Measurements from ENCODE around the gene LRRC7.
"Not testable (repeated sequence)": the region's sequence is repeated elsewhere in the genome, so short reads cannot be mapped to it uniquely, and the experiment has no call there.

LRRC7 gene

GRCh38 chr1:70045581-70045980 lies 477.9 kb downstream of the LRRC7 start:
- not testable (repeated sequence) for DNase-seq

- no peak for DNase-seq
These were observed 480.8 kb downstream of the LRRC7 start for GRCh38 chr1:70048336-70049094.

- no peak for DNase-seq
These were observed 484.2 kb downstream of the LRRC7 start for GRCh38 chr1:70051926-70052325.

DNA sequence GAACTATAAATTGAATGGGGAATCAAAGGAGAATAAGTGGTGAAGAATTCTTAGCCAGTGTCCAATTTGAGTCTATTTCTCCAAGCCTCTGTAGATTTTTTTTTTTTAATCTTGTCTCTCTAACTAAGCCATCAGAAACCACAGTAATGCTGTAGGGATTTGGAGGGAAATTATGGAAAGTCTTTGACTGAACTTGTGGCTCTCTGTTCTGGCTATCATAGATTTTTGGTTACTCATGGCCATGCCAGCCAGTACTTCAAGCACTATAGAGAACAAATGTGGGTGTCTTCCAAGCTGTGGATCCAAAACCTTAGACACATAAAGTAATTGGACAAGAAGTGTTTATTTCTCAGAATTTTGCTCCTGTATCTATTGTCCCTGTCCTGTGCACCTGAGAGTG lies 489.8 kb downstream of the LRRC7 start:
- DNase-seq: no peak

DNA sequence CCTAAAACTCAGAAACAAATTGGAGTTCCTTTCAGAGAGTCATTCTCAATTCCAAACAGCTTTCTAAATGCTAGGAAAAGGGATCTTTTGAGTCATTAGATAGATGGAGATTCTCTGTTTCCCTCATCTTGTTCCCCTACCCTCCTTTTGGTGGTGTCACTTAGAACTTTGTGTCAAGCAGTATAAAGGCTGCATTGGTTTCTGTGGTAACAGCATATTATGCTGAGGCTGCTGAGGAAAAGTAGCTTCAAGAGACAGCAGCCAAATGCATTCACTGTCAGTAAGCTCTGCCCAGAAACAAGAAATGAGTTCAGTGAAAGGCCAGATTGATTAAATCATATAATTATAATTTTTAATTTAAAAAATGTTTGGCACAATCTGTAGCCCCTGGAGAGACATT lies 493.5 kb downstream of the LRRC7 start:
- no peak for DNase-seq

DNA sequence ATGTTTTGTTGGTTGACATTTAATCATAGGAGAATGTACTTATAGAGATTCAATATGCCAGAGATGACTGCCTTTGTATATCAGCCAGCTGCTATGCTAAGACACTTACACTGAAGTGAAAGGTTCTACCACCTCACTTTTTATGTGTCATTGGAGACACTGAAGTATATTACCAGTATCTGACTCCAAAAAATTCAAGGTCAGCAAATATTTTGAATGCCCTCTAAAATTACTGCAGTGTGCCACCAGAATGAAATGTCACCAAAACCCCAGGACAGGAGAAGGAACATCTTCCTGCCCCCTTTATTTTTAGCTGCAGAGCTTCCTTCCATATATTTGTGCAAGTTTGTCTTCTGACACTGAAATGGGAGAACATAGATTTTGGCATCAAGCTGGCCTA lies 496.1 kb downstream of the LRRC7 start:
- DNase-seq: no peak

DNA sequence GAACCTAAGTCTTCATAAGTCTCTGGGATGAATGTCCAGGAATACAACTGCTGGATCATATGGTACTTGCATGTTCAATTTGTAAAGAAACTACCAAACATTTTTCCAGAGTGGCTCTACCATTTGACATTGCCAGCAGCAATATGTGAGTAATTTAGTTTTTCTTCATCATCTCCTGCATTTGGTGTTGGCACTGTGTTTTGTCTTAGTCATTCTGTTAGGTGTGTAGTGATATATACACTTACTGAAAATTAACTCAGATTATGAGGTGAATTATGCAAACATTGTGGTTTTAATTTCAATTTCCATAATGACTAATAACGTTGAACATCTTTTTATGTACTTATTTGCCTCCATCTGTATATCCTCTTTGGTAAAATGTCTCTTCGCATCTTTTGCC lies 499.0 kb downstream of the LRRC7 start:
- DNase-seq: peak in 1 of 5 donors; percentile 11

DNA sequence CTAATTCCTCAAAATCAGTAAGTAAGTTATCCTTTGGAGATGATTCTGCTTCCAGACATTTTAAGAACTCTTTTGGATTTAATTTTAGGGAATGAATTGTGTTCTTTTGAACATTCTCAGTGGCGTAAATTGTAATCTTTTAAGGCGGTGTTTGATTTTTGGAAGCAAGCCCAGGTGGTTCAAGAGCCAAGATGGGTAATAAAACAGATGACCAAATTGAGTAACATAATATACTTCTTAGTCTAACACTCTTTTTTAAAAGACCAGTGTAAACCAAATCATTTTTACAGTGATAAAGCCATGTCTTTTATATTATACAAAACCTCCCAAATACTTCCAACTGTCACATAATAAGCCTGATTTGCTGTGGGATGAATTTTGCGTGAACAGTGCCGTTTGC lies 503.9 kb downstream of the LRRC7 start:
- DNase-seq: no peak

- peak in 1 of 5 donors; percentile 3 for DNase-seq
These were observed 504.6 kb downstream of the LRRC7 start for GRCh38 chr1:70072231-70072751.

GRCh38 chr1:70075761-70076160 lies 508.0 kb downstream of the LRRC7 start:
- no peak for DNase-seq

GRCh38 chr1:70077066-70077465 lies 509.3 kb downstream of the LRRC7 start:
- DNase-seq: no peak

DNA sequence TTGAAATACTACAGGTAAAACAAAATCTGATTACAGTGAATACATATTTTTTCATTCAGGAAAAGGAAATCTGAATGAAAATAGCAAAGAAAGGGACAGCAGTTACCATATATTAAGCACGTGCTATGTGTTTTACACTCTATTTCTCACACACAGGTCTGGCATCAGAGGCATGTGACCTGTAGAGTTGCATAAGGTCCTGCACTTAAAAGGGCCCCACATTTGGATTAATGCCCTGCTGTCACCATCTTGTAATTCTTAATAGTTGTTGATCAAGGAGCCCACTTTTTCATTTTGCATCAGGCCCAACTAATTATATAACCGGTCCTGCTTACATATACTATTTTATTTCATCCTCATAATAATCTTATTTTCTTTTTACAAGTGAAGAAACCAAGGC lies 511.8 kb downstream of the LRRC7 start:
- no peak for DNase-seq

DNA sequence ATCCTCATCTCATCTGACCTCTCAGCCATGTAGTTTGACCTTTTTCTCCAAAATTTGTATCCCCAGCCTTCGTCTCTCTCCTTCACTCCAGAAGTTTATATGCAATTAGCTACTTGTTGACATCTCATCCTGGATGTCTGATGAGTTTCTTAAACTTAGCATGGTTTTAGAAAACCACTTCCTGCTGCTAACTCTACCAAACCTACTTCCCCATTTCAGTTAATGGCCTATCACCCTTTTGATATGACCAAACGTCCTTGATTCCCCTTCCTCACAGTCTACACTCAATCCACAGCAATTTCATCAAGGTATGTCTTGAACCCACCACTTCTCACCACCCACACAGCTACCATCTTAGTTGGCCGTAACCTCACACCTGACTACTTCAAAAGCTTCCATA lies 515.8 kb downstream of the LRRC7 start:
- peak in 1 of 5 donors; percentile 4 for DNase-seq

- DNase-seq: no peak
These were observed 516.7 kb downstream of the LRRC7 start for GRCh38 chr1:70084314-70084915.

DNA sequence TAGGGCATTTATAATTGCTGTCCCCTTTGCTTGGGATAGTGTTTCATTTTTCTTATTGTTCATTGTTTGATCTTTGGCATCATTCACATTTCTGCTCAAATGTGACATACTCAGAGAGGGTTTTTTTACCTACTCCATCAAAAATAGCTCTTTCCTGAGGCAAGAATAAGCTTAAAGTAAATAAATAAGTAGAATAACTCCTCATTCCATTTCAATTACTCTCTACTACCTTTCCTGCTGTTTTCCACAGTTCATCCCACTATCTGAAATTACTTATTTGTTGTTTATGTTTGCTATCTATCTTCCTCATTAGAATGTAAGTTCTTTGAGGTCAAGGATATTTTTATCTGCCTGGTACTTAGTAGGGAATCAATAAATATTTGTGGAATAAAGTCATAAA lies 517.8 kb downstream of the LRRC7 start:
- no peak for DNase-seq

- no peak for DNase-seq
These were observed 519.2 kb downstream of the LRRC7 start for GRCh38 chr1:70086897-70087296.

DNA sequence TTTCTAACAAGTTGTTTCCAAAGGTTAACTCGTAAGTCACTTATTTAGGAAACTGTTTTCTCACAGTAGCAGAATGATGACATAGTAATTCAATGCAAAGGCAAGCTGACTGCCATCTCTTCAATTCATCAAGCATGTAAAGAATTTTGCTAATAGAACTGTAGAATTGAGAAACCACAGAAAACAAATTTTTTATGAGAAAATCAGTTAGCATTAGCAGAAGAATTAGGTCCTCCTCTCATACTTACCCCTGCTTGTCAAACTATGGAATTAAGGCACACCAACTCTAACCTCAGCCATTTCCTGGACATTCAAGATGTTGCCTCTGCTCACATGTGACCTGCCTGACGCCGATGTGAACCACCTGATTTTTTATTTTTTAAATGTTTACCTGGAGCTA lies 522.4 kb downstream of the LRRC7 start:
- no peak for DNase-seq

DNA sequence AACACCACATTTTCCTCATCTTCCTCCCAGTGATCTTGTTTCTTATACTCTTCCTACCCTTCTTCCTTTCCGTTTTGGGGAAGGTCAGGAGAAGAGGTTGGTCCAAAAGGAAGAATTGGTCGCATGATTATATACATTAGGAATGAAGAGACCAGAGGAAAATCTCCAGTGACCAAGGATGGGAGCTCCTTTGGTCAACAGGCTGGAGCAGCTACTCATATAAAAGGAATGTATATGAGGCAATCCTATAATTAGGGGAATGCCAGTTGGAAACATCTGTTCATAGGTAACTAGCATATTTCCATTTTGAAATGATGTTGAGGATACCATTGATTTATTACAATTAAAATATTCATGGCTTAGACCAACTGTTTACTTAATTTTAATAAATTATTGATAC lies 523.2 kb downstream of the LRRC7 start:
- DNase-seq: no peak

DNA sequence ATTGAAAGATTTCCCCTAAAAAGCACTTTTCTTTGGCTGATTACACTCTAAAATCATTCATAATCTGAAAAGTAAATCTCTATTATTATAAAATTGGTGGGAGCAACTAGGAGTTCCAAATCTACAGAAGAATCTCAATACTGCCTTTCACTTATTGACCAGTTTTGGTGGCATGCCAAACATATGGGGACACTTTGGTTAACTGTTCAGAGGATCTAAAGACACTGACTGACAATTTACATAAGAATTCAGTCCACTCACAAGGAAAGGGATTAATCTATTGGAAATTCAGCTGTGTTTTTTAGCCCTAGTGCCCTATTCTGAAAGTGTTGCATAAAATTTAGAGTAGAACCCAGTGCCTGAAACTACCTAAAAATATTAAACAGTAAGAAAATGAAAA lies 524.1 kb downstream of the LRRC7 start:
- no peak for DNase-seq

DNA sequence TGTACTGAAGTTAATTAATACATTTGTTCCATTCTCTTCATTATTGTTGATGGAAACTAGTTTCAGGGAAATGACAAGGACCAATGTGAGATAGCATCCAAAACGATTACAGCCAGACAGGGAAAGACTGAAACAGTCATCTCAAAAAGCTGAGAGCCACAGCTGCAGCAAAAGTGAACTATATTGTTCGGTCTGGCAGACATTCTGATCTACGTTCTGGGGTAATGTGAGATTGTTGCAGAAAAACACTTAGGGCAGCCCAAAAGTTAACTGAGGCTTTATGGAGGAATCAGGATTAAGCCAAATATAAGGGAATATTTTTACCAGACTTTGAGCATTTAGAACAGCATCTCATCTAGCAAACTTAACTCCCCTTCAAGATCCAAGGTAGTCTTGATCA lies 524.8 kb downstream of the LRRC7 start:
- DNase-seq: no peak

DNA sequence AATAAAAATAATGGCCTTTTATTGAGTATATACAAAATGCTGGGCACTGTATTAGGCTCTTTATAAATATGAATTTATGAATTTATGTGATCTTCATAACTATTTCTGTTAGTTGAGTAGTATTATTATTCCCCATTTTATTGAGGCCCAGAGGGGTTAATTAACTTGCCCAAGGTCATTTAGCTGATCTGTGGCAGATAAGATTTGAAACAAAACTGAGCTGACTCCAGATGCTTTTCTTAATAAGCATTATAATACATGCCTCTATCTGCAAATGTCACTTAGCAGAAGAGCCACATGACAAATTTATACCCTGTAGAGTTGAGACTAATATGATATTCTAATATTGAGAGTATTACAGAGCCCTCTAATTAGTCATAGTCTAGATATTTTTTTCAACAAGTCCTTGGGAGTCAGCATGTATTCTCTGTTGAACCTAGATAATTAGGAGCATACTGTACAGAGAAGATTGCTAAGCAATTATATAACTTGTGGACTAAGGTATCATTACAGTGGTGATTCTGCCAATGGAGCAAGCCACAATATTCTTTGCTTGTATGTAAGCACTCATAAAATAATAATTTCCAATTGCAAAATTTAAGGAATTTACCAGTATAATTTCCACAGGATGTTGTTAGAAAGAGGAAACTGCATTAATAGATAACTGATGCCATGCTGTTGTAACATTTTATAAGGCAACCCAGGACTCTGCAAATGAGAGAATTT lies 525.7 kb downstream of the LRRC7 start:
- DNase-seq: no peak

DNA sequence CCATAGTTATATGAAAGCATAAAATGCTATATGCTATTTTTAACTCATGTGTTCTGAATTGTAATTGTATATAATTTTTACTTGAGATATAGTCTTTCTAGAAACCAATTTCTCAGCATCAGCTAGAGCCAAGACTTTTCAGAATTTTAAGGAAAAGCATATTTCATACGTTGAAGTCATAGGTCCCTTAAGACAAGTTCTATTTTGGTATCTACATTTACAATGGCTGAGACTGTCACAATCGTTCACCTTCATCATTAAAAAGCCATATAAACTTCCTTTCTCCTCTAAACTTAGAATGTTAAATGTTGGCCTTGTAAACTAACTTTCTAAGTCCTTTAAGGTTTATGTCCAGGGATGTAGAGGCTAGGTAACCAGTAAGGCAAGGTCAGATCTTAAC lies 533.5 kb downstream of the LRRC7 start:
- DNase-seq: no peak

GRCh38 chr1:70101774-70102173 lies 534.1 kb downstream of the LRRC7 start:
- DNase-seq: no peak

DNA sequence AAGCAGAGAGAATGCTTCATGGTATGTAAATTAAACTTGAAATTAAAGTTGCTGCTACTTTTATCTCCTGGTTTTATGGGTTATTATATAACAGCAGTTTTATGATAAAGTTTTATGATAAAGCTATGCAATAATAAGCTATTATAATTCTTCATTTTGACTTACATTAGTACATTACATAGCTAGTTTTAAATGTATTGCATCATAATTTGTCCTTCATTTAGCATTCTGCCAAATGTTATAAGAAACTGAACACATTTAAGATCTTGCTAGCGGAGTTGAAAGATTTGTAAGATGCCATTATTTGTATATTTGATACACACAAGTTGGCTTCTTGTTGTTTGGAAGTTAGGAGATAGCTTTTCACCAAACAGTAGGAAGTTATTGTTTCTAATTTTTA lies 536.0 kb downstream of the LRRC7 start:
- DNase-seq: no peak

Measured in T-helper 1 cell (primary cell).